Body of pancreas (tissue), 4 donors: ENCODE measurements around the gene OR2V2.

Source experiments
- POLR2A ChIP-seq, 3 donors: fragments of 450-650 bp; IDR thresholded peaks; one replicate each; pipeline ENCODE4 v1.6.1; 2016; ENCODE audit warnings: antibody characterized with exemption in 3 of 3, mild to moderate bottlenecking in 2 of 3
- TF ChIP-seq, protein P1 (sequence below), 7 experiments: fragments of 450-650 bp in 4 of 7; fragments of 200-600 bp in 3 of 7; sonication (generic) in 3 of 7; IDR thresholded peaks; one replicate each; pipeline ENCODE4 v1.5.1; 2016 to 2019; ENCODE audit warnings: antibody characterized with exemption in 7 of 7

DNA sequence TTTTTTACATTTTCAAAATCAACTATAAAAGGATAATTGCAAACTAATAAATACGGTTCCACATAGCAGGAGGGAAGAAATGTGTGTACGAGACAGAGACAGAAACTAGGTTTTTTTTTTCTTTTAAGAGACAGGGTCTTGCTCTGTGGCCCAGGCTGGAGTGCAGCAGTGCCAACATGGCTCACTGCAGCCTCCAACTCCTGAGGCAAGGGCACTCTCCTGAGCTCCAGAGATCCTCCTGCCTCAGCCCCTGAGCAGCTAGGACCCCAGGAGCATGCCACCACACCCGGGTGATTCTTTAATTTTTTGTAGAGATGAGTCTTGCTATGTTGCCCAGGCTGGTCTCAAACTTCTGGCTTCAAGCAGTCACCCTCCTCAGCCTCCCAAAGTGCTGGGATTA, 14.3 kb upstream of the OR2V2 start:
- TF ChIP-seq, protein P1, sequence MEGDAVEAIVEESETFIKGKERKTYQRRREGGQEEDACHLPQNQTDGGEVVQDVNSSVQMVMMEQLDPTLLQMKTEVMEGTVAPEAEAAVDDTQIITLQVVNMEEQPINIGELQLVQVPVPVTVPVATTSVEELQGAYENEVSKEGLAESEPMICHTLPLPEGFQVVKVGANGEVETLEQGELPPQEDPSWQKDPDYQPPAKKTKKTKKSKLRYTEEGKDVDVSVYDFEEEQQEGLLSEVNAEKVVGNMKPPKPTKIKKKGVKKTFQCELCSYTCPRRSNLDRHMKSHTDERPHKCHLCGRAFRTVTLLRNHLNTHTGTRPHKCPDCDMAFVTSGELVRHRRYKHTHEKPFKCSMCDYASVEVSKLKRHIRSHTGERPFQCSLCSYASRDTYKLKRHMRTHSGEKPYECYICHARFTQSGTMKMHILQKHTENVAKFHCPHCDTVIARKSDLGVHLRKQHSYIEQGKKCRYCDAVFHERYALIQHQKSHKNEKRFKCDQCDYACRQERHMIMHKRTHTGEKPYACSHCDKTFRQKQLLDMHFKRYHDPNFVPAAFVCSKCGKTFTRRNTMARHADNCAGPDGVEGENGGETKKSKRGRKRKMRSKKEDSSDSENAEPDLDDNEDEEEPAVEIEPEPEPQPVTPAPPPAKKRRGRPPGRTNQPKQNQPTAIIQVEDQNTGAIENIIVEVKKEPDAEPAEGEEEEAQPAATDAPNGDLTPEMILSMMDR (IDR thresholded peaks at IDR 0.05) = no peak
- TF ChIP-seq POLR2A (IDR thresholded peaks at IDR 0.05) = no peak
